Fibroblast of peridontal ligament (primary cell): ENCODE measurements around the gene PITHD1.
"Not testable (repeated sequence)": the region's sequence is repeated elsewhere in the genome, so short reads cannot be mapped to it uniquely, and the experiment has no call there.

Source experiments
- DNase-seq: peaks from one replicate; pipeline ENCODE4 v3.0.0-alpha.2; 2010; ENCODE audit errors: extremely low read depth

PITHD1 gene

DNA sequence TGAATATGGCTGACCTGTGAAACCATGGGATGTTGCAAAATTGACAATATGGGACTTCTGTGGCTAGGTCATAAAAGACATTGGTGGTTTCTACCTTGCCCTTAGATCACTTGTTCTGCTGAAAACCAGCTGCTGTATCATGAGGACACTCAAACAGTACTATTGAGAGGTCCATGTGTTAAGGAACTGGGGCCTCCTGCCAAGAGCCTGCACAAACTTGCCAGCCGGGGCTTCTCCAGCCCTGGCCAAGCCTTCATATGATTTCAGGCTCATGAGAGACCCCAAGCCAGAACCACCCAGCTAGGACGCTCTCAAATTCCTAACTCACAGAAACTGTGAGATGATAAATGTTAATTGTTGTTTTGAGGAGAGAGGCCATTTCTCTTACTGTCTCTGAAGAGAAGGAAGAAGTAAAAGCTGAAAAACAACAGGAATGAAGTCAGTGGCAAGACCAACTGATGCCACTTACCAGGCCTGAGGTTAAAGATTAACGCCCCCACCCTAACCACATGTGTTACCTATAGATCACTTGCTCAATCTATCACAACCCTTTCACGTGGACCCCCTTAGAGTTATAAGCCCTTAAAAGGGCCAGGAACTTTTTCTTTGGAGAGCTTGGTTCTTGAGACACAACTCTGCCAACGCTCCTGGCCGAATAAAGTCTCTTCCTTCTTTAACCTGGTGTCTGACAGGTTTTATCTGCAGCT is 3.9 kb upstream of the PITHD1 start:
- DNase-seq: no peak

DNA sequence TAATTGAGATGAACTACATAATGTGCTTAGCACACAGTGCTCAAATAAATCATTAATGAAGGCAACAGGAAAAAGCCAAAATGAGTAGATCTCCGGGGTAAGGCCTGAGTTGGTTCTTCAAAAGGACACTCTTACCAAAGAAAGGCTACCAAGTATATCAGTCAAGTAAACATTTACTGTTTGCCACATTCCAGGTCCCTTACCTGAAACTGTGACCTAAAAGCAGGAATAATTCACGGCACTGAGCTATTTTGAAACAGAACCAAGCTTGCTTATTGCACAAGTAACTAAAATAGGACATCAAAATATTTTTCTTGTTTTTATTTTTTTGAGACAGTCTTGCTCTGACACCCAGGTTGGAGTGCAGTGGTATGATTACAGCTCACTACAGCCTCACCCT is 2.0 kb upstream of the PITHD1 start:
- DNase-seq: no peak

DNA sequence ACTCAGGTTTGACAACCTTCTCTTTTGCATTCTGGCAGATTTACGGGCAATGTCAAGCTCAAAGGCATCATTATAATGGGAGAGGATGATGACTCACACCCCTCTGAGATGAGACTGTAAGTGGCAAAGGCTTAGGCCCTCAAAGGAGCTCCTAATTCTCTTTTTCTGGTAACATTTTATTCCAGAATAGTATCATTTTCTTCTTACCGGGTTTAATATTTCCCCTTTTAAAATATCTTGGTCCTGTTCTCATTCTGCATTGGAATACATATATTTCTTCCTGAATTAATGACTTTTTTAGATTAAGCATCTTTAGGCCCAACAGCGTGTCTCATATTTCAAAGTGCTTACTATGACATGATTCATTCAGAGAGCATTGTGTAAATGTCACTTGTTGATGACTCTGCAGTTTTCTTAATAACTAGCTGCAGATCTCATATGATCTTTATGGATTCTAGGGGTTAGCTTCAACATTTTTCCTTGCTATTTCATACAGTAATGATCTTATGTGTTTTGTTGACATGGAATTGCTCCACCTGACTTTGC is 1.7 kb downstream of the PITHD1 start:
- DNase-seq: peak; percentile 64

DNA sequence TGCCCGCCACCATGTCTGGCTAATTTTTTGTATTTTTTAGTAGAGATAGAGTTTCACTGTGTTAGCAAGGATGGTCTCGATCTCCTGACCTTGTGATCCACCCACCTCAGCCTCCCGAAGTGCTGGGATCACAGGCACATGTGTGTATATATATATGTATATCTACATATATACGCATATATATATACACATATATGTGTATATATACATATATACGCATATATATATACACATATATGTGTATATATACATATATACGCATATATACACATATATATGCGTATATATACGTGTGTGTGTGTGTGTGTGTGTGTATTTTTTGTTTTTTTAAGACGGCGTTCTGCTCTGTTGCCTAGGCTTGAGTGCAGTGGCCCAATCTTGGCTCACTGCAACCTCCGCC is 4.9 kb downstream of the PITHD1 start:
- not testable (repeated sequence) for DNase-seq

DNA sequence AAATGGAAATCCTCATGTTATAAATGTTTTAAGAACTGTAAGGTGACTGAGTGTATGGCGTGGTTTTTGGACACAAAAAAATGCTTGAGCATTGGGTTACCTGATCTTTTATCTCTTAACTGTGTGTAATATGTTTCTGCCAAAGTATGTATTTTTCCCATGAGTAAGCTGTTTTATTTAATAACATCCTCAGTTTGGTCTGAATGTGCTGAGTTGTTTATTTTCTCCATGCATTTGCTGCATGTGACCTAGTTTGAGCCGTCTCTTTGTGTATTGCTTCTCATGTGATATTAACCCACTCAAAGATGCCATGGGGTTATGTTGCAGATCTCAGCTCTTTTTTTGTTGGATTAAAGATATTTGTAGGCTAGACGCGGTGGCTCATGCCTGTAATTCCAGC is 6.6 kb downstream of the PITHD1 start:
- DNase-seq: no peak

DNA sequence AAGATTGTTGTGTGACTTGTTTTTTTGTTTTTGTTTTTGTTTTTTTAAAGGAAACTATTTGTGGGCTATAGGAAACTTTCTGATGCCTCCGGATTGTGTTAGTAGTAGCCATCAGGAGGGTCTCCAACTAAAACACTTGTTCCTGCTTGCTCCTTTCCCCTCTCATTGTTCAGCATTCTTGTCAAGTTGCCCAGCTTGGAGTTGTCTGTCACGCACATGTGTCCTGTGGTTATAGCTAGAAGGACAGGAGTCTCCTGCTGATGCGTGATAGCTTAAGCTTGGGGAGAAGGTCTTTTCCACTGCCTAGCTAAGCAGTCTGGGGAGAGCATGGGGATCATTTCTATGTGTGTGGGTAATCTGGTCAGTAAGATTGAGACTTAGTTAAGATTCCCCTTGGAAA is 9.5 kb downstream of the PITHD1 start:
- DNase-seq: no peak

DNA sequence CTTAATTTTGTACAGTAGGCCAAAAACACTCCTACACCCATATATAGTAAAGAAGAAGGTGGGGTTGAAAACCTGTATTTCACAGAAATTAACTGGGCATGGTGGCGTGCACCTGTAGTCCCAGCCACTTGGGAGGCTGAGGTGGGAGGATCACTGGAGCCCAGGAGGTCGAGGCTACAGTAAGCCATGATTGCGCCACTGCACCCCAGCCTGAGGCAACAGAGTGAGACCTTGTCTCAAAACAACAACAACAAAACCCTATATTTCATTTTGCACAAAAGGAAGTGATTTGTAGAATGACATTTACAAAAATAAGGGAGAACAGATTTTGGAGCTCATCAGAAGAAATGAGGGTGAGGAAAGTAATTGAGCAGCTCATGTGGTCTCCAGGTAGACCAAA is 10.5 kb downstream of the PITHD1 start:
- DNase-seq: no peak

DNA sequence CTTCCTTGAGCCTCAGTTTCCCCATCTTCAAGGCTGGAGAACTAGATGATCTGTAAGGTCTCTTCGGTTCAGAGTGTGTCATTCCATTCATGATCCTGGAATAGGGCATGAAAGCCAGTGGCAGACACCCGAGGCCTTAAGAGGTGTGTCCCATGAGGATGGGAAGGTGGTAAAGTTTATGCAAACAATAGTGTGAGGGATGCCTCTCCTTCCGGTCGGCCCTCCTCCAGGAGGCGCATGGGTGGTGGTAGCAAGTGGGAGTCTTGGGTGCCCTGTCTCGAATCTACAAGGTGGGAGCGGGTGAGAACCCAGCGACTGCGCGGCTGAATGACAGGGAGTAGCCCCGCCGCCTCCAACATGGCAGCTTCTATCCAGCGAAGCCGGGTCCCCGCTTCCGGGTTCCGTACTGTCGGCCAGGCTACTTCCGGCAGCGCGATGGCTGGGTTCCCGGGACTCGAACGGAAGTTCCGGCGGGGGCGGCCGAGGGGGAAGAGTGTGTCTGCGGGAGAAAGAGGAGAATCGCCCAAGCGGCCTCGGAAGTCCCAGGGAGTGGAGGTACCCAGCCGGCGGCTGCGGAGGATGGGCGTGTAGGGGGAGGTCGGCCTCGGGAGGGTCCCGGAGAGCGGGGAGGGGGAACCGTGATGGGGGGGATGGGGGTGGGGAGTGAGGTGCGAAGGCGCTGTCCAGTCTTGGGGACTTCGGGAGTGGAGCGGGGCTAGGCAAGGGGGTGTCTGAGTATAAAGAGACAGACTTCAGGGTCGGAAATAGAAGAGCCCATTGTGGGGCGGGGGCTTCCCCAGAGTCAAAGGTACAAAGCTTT is 12.7 kb downstream of the PITHD1 start, which contains the start of gene LYPLA2:
TSS of gene LYPLA2 (plus strand) at position 450 of the 820 bp plus-strand sequence. CDS start 1,538 bp downstream, outside the sequence.
- peak; percentile 83 for DNase-seq

DNA sequence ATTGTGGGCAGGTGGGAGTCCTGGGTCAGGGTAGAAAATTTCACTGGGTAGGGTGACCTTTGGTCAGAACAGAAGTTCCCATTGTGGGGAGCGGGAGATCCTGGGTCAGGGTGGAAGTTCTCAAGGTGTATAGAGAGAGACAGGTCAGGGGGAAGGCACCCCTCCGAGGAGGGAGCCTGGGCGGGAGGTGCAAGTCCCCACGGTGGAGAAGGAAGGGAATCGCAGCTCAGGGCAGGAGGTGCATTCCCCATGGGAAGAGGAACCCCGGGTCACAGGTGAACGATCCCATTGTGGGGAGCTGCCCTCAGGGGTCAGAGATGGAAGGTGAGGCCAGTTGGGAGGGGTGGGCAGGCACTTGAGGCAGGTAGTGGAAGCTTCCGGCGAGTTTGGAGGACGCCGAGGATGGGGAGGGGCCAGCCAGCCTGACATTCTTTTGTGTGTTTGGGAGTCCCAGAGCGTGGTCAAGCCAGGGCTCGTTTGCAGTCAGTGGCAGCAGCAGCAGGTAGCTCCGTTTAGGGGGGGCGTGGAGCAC is 13.4 kb downstream of the PITHD1 start:
- DNase-seq: no peak

DNA sequence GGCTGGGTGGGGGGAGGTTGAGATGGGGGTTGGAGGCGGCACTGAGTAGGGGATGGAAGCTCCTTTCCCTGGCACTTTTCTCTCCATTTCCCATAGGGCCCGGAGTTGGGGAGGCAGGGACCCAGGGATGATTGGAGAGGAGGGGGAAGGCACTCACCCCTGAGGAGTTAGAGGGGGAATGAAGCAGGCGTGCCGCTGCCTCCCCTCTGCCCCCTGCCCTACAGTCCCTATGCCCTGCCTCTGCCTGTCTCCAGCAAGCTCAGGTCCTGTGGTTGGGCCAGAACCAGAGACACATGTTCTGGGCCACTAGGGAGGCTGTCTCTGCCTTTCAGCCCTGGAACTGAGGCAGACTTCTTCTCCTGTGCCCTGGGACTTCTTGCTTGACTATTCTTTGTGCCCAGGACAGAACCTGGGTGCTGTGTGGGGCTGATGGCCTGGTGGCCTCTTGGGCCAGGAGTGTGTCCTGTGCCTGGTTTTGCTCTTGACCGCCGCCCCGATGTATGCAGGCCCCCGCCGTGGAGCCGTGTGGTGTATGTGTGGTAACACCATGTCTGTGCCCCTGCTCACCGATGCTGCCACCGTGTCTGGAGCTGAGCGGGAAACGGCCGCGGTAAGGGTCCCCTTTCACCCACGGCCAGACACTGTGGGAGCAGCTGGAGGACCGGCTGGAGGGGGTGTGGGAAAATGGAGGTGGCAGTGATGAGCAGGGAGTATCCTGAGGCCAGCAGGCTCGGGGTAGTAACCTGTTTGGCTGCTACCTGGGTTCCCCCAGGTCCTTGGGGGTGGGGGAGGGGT is 14.1 kb downstream of the PITHD1 start:
- DNase-seq: no peak

DNA sequence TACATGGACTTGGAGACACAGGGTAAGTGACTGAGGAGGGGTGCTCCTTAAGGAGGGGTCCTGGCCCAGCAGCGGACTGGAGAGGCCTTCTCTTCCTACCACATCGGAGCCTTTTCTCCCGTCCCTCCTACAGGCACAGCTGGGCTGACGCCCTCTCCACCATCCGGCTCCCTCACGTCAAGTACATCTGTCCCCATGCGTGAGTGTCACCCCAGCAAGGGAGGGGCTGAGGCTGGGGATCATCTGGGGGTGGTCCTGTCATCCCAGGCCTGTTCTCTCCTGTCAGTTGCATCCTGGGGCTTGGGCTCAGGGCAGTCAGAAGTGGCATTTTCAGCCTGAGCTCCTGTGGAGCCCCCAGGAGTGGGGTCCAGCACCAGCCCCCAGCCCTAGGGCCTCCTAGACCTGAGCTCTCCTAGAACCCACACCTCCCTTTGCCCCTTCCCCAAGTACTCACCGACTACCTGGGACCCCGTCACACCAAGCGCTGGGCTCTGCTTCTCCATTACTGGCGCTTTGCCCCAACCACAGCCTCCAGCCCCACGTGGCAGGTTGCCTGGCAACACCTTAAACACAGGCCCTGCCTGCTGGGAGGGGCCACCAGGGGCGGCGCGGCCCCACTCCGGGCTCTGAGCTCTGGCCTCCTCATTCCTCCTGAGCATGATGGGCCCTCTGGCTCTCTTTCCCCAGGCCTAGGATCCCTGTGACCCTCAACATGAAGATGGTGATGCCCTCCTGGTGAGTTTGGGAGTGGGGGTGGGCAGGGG is 15.0 kb downstream of the PITHD1 start:
- DNase-seq: no peak

DNA sequence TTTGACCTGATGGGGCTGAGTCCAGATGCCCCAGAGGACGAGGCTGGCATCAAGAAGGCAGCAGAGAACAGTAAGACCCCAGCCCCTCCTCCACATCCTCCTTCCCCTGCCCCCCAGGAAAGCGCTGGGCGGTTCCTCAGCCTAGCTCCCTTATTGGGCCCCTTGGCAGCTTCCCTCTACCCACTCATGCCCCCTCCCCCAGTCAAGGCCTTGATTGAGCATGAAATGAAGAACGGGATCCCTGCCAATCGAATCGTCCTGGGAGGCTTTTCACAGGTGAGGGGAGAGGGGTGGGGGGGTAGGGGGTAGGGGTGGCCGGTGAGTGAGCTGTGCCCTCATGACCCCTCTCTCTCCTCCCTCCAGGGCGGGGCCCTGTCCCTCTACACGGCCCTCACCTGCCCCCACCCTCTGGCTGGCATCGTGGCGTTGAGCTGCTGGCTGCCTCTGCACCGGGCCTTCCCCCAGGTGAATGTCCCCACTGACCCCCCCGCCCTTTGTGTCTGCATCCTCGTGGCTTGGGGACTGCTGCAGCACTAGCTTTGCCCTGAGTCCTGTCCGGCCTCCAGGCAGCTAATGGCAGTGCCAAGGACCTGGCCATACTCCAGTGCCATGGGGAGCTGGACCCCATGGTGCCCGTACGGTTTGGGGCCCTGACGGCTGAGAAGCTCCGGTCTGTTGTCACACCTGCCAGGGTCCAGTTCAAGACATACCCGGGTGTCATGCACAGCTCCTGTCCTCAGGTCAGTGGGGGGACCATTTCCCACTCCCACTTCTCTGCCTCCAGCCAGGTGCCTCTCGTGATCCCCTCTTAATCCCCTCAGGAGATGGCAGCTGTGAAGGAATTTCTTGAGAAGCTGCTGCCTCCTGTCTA is 15.9 kb downstream of the PITHD1 start:
- no peak for DNase-seq

DNA sequence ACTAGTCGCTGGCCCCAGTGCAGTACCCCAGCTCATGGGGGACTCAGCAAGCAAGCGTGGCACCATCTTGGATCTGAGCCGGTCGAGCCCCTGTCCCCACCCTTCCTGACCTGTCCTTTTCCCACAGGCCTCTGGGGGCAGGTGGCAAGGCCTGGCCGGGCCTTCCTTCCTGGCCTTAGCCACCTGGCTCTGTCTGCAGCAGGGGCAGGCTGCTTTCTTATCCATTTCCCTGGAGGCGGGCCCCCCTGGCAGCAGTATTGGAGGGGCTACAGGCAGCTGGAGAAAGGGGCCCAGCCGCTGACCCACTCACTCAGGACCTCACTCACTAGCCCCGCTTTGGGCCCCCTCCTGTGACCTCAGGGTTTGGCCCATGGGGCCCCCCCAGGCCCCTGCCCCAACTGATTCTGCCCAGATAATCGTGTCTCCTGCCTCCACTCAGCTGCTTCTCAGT is 16.5 kb downstream of the PITHD1 start:
- DNase-seq: not testable (repeated sequence)

DNA sequence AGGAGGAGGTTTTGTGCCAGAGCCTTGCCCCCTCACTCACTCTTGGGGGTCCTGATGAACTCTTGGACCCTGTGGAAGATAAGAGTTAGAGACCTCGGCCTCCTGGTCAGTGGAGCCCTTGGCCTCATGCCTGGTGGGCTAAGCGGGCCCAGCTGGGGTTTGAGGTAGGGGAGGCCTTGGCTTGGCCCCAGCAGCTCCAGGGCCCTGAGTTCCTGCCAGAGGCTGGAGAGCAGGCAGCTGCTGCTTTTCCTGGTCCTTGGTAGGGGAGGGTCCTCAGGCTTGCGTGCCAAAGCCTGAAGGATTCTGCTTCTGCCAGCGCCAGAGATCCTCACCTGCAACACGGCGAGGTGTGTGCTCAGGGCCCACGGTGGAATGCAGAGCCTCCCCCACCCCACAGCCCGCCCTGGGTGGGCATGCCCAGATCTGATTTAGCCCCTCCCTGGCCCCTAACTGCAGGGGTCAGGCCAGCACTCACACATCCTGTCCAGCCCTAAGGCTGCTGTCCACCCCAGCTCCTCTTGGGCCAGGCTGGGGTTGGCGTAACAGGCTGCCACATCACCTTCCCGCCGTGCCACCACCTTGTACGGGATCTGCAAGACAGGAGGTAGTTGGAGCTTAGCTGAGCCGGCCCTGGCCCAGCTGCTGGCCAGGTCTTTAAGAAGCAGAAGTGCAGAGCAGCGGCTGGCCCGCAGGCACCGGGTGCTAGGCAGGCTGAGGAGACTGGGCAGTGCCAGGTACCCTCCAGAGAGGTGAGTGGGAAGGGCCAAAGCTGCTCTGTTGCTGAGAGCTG is 17.7 kb downstream of the PITHD1 start:
- no peak for DNase-seq

DNA sequence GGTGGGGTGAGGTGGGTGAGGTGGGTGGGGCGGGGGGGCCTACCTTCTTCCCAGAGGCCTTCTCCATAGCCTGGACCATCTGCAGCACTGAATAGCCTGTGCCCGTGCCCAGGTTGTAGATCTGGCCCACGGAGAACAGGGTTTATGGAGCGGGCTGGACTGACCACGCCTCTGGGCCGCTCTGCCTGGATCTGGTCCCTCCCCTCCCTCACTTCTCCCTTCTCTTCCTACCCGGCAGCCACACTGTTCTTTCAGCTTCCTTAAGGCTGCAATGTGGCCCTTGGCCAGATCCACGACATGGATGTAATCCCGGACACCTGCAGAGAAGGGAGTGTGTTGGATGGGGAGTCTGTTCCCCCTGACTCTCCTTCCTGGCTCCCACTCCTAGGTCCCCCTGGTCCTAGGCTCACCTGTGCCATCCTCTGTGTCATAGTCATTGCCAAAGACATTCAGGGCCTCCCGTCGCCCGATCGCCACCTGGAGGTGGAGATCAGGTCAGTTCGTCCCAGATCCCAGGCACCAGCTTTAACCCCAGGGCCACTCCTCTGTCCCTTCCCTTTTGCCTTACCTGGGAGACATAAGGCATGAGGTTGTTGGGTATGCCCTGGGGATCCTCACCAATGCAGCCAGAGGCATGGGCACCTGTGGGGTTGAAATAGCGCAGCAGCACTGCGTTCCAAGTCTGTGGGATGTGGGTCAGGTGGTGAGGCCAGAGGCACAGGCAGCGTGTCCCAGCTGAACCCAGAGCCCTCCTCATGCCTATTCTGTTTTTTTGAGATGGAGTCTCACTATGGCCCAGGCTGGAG is 18.5 kb downstream of the PITHD1 start:
- no peak for DNase-seq

DNA sequence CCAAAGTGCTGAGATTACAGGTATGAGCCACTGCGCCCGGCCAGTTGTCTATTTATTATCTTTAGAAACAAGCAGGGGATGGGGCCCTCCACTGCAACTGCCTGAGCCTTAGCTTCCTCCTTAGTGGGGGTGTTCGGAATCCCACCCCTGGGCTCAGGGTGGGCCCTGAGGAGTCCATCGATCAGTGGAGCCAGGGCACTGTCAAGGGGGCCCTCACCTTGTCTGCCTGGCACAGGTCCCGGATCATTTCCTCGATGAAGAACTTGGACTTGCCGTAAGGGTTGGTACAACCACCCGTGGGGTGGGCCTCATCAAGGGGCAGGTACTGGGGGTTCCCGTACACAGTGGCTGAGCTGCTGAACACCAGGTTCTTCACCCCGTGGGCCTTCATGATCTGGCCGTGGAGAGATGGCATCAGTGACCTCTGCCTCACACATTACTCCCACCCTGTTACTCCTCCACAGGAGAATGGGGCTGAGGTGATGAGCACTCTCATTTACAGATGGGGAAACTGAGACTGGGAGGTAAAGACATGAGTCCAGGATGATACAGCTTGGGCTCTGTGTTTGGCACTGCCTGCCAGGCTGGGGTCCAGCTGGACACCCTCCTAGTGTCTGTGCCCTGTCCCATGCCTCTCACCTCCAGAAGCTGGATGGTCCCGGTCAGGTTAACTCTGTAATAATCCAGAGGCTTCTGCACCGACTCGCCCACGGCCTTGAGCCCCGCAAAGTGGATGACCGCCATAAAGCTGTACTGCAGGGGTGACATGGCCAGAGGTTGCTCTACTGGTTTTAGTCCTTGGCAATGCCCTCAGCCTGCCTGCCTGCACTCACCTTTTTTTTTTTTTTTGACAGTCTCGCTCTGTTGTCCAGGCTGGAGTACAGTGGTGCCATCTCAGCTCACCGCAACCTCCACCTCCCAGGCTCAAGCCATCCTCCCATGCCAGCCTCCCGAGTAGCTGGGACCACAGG is 19.5 kb downstream of the PITHD1 start:
- no peak for DNase-seq

DNA sequence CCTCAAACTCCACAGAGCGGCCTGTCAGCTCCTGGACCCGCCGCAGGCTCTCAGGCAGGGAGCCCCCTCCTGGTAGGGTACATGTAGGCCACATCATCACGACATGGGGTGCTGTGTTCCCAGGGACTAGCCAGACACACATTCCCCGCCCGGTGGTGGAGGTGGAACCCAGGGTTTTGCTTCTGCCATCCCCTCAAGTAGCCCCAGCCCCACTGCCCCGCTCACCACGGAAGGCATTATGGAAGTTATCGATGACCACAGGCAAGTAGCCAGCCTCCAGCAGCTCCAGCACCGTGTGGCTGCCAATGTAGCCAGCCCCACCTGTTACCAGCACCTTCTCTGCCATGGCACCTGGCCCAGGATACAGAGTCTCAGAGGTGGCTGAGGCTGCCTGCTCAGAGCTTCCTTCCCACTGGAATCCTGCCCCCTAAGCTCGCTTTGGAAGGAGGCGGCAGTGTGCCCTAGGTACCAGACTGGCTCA is 20.5 kb downstream of the PITHD1 start:
- no peak for DNase-seq
